Stimulated activated naive CD4-positive, alpha-beta T cell (primary cell): ENCODE data around the gene DTD1.

Experiments used
- DNase-seq, 6 experiments: peaks; one replicate each; lab custom pipeline; 2025; lab: John Stamatoyannopoulos, UW

DTD1 gene

DNA sequence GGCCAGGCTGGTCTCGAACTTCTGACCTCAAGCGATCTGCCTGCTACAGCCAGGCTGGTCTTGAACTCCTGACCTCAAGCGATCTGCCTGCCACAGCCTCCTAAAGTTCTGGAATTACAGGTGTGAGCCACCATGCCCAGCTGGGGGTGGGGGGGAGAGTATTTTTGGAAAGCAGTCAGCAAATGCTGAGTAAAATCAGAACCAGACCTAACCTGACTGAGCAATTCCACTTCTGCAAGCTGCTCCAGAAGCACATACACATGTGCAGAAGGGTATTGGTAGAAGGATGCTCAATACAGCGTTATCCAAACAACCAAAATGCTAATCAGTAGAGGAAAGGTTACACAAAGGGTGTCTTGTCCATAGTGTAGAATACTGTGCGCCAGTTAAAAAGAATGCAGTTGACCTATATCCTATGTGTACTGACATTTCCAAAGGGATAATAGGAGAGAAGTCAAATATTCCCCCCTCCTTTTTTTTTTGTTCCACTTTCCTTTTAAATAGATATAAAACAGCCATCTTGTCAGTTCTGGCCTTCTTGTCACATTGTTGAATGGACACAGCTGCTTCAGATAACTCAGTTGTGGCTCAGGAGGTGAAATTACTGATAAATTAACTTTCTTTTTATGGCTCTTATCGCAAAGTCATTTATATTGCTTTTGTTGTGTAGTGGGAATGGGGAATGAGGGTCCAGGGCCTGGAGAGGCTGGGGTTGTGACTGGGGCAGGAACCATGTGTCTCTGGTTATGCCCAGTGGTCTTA is 74.6 kb downstream of the DTD1 start:
- DNase-seq = no peak

DNA sequence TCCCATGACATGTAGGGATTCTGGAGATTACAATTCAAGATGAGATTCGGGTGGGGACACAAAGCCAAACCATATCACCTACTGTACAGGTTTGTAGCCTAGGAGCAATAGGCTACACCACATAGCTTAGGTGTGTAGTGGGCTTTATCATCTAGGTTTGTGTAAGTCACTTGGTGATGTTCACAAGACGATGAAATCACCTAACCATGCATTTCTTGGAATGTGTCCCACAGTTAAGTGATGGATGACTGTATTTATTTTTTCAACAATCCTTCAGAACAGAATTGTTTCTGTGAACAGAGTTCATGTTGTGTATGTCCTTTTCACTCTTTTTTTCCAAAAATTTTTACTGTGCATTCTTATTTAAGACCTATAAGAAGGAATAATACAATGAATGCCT is 76.1 kb downstream of the DTD1 start:
- no peak for DNase-seq

DNA sequence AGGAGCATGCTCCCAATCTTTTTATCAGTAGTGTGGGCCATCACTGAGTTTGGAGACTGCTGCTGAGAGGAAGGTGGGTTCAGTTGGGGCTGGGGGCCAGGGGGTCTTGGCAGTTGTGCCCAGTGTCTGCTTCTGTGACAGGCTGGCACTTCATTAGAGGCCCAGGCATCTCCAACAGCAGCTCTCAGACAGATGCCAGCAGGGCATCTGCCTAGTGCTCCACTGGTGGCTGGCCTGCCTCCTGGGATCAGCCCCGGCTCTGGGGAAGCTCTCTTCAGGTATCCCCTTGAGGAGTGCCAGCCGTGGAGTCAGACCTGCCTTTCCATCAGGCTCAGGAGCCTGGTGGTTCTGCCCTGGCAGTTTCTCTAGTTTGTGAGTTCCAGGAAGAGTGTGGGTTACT is 77.3 kb downstream of the DTD1 start:
- DNase-seq = no peak

DNA sequence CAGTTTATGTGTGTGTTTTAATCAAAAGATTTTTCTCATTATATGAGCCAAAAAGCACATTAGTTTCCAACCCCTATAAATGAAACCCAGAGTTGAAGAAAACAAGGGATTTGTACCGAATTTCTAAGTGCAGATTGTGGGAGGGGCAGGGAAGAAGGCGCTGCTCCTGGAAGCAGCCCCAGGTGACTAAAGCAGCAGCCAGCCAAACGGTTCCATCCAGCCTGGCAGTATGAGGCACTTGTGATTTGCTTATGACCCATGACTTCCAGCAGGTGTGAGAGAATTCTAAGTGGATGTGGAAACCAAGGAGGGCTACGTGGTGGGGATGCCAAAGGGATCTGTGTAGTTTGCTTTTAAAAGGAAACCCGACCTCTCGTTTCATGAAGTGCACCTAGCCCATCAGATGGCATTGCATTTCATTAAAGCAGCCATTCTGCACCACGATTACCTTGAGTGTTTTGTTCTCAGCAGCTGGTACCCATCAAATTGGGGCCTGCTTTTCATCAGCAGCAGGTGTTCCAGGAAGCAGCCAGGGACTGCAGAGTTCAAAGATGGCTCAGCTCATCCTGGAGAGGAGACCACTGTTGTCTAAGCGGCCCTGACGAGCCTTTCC is 79.1 kb downstream of the DTD1 start:
- no peak for DNase-seq

DNA sequence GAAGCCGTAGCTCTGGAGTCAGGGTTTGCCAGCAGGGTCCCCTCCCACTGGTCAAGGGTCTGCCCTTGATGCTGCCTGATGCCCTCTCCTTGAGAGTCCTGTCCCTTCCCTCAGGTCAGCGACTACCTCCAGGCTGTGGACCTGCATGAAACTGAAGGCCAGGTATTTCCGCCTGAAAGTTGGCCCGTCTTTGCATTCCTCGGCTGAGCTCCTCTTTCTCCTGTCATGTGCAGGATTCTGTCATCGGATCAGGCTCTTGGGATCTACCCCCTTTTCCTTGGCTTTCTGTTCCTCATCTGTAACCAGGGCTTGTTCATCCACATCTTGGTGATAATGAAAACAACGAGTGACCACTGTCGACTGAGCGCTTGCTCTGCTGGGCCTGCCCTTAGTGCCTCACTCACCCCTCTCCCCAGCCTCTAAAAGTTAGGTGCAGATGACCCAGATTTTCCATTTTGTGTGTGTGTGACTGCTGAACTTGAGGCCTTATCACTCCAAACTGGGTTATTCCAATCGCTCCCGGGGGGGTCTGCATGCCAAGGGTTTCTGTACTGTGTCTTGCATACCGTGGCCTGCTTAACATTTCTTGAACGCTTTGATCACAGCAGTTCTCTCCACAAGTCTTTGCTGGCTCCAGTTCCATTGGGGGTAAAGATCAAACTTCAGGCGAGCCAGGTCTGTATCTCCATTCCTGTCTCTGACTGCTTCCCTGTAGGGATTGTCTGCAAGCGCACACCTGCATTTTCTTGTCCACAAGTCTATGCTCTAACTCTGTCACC is 81.6 kb downstream of the DTD1 start:
- DNase-seq = no peak

DNA sequence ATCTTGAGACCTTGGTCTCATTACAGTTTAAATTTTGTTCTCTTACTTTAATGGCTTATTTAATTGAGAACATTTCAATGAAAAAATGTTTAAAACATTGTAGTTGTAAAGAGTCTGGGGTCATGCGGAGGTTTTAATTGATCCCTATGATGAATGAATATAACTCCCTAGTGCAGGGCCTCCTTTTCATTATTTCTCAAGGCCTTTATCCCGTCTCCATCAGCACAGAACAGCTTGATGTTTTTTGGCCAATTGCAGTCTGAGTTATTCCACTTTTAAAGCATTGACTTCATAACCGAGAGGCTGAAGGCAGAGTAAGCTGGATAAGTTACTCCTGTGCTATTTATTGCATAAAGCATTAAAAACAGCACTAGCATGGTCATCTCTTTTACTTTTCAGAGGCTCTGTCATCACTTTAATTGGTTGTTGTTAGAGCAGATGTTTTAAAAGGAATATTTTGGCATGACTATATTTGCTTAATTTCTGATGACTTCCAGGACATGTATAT is 83.4 kb downstream of the DTD1 start:
- DNase-seq = no peak

DNA sequence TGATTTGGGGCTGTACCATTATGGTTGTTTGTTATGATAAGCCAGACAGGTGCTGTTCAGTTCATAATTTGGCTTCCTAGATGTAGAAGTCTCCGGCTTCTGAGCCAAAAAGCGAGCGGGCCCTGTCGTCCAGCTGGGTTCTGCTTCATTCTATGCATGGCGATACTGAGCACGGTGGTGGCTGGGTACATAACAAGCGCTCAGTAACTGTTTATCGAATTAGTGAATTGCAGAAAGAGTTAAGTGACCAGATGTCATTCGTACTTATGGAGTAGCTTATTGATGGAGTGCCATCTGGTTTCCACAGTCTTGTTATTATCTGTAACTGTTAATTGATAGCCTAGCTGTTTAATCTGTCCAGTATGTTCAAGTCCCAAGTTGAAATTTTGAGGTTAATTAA is 85.0 kb downstream of the DTD1 start:
- no peak for DNase-seq

DNA sequence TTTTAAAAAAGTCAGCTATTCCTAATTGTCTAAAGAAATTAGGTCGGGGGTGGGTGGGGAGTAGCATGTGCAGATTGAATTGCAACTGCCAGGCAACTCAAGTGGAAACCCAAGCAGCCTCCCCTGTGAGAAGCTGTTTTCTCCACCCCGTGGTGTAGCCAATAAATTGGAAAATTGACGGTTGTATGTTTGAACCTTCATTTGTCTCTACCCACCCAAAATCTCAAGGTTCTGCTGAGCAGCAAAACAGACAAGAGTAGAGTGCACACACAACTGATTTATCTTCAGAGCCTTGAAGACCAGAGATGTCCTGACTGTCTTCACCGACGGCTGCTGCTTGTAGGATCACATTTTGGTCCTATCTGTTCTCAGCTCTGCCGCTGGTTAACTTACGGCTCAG is 88.5 kb downstream of the DTD1 start:
- no peak for DNase-seq

DNA sequence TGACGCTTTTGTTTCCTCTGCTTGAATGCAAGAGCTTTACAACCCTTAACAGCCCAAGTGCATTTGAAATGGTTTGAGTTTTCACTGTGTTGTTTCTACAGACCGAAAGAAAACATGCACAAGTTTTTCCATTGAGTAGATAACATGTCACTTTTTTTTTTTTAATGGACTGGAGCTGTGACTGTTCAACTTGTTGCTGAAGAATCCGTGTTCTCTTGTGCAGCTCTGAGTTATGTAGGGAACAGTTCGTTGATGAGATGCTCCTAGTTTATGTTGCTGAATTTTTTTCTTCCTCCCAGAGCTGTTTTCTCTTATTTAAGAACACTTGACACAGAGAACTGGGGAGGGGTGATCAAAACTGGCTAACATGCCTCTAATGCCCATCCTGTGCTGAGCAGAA is 89.3 kb downstream of the DTD1 start:
- DNase-seq = no peak

DNA sequence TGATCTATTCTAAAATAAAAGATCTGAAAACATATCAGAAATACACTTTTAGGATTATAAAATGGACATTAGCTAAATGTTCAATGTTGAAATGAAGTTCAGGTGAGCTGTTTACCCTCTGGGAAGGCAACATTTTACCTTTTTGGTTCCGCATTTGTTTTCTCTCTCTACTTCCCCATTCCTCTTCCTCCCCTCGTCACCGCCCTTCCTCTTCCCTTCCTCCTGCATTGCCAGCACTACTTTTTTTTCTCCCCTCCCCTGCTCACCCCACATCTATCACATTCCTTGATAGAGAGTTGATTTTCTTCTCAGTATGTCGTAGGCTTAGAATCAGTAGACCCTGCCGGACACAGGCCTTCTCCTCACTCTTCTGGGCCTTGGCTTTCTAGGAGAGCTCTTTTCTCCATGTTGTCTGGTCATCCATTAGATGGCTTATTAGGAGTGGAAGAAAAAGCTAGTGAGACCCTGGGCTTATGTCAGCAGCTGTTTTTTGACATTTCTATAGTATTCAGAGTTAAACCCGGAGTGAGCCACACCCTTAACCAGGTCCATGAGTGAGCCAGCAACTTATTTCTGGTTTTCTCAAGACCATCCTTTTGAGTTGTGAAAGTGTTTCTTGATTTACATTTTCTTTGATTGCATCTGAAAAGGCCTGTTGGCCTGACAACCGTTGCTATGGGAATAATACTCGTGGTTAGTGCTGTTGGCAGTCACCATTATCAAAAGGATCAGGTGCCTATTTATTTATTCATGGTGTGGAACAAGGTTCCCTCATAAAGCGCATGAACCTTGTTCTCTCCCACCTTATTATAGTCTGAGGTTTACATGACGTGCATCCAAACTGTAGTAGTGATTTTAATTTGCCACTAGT is 90.9 kb downstream of the DTD1 start:
- DNase-seq = no peak

DNA sequence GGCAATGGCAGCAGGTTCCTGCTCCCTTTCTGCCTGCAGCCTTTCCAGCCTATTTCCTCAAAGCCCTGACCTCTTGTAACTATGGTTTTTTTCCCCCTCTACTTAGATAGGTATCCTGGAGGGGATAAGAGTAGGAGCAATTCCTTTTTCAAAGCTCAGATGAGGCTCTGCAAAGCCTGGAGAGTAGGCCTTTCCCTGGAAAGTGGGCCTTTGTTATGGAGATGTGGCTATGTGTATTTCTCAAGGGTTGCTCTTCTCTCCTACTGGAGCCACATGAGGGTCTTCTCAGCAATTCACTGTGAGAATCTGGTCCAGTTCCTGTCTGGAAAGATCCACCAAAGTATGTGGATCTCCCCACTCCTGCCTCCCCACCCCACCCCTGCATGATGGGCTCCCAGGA is 96.0 kb downstream of the DTD1 start:
- DNase-seq = no peak

DNA sequence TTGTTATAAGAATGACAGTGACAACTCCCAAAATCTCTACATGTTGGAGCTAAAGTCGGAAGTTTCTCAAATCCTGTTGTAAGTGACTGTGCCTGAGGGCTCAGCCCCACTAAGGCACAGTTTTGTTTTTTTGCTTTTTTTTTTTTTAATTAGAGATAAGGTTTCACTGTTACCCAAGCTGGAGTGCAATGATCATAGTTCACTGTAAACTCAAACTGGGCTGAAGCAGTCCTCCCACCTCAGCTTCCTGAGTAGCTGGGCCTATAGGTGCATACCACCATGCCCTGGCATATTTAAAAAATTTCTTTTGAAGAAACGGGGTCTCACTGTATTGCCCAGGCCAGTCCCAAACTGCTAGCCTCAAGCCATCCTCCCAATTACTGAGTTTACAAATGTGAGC is 96.9 kb downstream of the DTD1 start:
- DNase-seq = no peak

DNA sequence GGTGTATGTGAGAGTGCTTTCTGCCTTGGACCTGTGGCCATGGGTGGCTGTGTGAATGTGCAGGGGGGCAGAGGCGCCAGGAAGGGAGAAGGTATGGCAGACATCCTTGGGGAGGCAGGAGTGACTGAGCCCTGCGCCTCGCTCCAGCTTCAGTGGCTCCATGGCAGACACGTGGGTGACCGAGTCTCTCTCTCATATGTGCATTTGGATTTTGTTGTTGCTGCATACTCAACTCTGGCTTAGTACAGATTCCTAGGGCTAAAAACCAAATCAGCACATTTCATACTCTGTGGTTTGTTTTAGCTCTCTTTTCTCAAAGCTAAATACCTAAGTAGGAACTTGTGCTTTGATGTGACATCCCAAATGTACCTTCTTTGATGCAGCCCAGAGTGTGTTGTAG is 97.6 kb downstream of the DTD1 start:
- no peak for DNase-seq

DNA sequence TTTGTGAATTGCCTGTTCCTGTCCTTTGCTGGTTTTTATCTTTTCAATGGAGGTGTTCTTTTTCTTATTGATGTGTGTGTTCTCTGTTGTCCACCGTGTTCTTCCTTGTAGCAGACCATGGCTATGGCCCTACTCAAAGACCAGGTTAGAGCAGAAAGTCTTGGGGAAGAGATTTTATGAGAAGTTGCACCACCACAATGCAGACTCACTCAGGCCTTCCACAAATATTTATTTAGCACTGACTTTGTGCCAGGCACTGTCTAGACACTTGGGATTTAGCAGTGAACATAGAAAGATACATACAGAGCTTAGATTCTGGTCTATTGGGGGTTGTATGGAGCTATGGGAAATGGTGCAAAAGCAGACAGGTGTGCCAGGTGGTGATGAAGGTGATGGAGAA is 98.8 kb downstream of the DTD1 start:
- DNase-seq = no peak

DNA sequence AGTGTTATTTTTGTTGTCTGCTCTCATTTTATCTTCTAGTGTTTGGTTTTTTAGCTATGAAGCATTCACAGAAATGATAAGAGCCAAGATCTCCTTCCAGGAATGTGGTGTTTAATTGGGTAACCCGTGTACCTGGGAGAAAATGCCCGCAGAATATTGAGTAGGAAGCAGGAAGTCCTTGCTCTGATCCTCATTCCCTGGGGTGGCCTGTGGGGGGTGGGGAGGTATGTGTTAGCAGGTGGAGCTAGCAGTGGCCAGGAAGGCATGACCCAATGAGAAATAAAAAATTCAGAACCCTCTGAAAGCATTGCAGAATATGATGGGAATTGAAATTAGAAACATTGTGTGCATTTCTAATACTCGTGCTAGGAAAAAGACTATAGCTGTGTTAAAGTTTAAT is 100.8 kb downstream of the DTD1 start:
- DNase-seq = no peak

DNA sequence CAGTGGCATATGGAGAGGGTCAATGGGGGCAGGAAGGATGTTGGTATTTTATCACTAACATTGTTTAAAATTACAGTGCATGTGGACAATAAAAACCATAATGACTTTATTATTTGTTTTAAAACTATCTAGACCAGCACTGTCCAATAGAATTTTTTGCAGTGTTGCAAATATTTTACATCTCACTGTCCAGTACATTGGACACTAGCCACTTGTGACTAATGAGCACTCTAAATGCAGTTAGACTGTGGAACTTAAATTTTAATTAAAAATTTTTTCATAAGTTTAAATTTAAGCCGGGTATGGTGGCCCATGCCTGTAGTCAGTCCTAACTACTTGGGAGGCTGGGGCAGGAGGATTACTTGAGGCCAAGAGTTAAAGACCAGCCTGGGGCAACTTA is 101.7 kb downstream of the DTD1 start:
- no peak for DNase-seq

DNA sequence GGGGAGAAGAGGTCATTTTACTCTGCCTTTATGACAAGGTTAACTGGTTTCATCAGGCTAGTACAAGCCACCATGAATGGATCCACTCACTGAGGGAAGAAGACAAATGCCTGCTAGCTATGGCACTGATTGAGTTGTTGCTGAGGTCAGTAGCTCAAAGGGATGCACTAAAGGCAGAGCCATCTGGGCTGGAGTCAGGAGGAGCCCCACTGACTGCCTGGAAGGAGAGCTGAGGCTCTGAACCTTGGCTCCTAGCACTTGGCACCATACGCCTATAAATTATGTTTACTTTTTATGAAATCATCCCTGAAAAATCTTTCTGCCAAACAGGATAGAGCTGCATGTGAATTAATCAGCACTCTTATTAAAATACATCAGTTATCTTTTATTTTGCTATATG is 104.6 kb downstream of the DTD1 start:
- no peak for DNase-seq

DNA sequence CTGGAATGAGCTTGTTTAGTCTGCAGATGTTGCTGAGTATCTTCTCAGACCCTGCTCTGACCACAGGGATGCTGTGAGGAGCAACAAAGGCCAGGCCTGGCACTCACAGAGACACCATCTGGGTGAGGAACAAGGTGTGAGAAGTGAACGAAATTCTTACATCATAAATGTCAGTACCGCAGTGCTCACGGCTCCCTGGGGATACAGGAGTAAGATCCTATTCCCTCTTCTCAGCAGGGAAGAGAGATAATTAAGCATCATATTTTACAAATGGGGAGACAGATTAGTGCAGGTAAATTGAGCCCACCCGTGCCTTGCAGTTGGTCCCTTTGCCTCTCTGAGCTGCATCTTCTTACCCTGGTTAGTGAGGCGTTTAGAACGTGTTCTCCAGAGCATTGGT is 106.2 kb downstream of the DTD1 start:
- DNase-seq = no peak

DNA sequence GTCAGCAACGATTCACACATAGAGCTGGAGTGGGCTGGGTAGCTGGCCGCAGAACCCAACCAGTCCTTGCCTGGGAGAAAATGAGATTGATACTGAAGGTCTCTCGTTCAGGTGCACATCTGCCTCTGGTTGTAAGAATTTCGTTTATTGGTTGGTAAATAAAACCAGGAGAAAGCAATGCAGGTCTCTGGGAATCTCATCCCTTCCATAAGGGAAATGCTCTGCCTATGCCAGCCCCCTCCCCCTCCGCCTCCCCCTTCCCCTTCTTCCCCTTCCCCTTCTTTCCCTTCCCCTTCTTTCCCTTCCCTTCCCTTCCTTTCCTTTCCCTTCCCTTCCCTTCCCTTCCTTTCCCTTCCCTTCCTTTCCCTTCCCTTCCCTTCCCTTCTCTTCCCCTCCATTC is 107.3 kb downstream of the DTD1 start:
- no peak for DNase-seq

DNA sequence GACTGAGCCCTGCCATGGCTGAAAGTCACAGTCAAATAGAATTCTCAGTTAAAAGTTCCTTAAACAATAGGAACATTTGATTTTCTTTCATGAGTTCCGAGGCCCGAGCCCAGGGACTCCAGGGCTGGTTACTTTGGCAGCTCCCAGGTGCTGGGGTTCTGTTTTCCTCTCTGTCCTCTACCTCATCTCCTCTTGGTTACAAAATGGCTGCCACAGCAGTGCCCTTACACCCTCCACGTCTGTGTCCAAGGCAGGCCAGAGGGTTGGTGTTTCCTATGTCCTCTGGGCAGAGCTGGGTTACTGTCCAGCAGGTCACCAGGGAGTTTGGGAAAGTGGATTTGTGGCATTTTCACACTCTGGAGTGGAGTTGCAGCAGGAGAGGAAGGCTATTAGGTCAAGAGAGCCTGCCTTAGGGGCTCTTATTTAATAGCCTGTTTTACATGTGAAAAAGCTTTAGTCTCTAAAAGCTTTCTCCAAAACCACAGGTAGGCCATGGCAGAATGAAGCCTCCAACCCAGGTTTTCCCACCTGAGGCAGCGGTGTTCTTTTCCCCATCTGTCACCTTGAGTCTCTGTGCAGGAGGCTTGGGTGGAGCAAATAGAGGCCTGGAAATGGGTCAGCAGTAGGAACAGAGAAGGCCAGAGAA is 111.0 kb downstream of the DTD1 start:
- no peak for DNase-seq

DNA sequence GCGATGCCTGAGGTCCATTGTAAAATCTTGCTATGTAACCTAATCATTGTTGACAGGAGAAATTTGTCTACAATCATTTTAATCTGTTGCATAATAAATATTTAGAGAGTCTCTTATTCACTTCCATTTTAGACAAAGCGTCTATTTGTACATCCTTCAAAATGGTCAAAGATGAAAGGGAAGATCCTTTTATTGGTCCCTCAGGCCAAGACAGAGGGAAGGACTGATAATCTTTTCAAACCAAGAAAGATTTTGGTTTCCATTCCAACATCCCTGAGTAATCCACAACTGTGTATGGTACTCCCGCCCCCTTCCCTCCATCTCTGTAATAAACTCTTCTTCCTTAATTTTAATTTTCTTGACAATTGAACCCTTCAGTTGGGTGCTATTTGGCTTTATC is 114.1 kb downstream of the DTD1 start:
- no peak for DNase-seq

DNA sequence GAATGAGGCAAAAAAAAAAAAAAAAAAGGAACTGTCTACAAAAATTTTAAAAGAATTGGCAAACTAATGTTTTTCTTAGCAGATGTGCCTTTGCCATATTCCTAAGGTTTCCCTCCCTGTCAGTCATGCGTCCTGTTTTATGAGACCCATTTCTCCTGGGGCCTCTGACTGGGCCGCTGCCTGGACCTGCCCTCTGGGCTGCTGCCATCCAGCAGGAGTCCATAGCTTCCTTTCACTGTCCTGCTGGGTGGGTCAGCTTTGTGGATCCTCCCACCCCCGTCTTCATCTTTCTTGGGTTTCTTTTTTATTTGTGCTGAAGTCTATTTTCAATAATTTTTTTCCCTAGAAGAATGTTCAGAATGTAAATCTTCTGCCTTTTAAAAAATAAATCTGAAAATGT is 114.9 kb downstream of the DTD1 start:
- DNase-seq = no peak
